Uterus (tissue), 4 donors: ENCODE results near the gene COPB2. TPM values are rescaled to one million over a fixed set of nuclear protein-coding genes. Genes with fewer than 3 reads are reported as not detected.

Source experiments
- DNase-seq, 2 donors: peaks; one replicate each; pipeline ENCODE4 v3.0.0-alpha.2; 2019 to 2020
- H3K27ac ChIP-seq, 2 donors: fragments of 200-600 bp; sonication (generic); 1 replicate in 1 of 2; 2 replicates in 1 of 2; pipeline ENCODE4 v1.5.1; 2016 to 2018
- H3K27me3 ChIP-seq, 2 donors: fragments of 200-600 bp; sonication (generic); one replicate each; pipeline ENCODE4 v1.5.1; 2018 to 2019; ENCODE audit warnings: control low read depth in 1 of 2
- H3K36me3 ChIP-seq, 2 donors: fragments of 200-600 bp; sonication (generic); one replicate each; pipeline ENCODE4 v1.5.1; 2019; ENCODE audit warnings: control low read depth in 1 of 2
- H3K4me1 ChIP-seq, 2 donors: fragments of 200-600 bp; sonication (generic); one replicate each; pipeline ENCODE4 v1.5.1; 2018 to 2019; ENCODE audit warnings: control low read depth in 1 of 2
- H3K4me3 ChIP-seq, 2 donors: fragments of 200-600 bp; sonication (generic); 1 replicate in 1 of 2; 2 replicates in 1 of 2; pipeline ENCODE4 v1.5.1; 2018 to 2019; ENCODE audit warnings: mild to moderate bottlenecking in 1 of 2
- H3K9me3 ChIP-seq, 2 donors: fragments of 200-600 bp; sonication (generic); one replicate each; pipeline ENCODE4 v1.5.1; 2019; ENCODE audit warnings: control low read depth in 1 of 2
- CTCF ChIP-seq, 4 experiments: fragments of 200-600 bp in 2 of 4; fragments of 450-650 bp in 2 of 4; sonication (generic) in 2 of 4; IDR thresholded peaks; one replicate each; pipeline ENCODE4 v1.5.1; 2016 to 2019; ENCODE audit warnings: antibody characterized with exemption in 4 of 4, mild to moderate bottlenecking in 2 of 4, moderate library complexity in 1 of 4
- POLR2A ChIP-seq, 2 donors: fragments of 450-650 bp; IDR thresholded peaks; one replicate each; pipeline ENCODE4 v1.6.1; 2016; ENCODE audit warnings: antibody characterized with exemption in 2 of 2, mild to moderate bottlenecking in 1 of 2, moderate library complexity in 1 of 2
- intact Hi-C: fragments of 100-400 bp; cut with DNase I; formaldehyde crosslinking; loops from one replicate; pipeline ENCODE4 v1.15.1; 2023; ENCODE audit warnings: low total_unique reads
- total RNA-seq, 4 donors: library from RNA; depleted of rRNA in 3 of 4; stranded (reverse); fragments of >200 nt in 3 of 4; gene quantifications; one replicate each; pipeline versions ENCODE4 v1.1.0 to v1.2.4, GENCODE V29; 2014 to 2023
- donor health status: DM: yes; HTN: yes; CAD: no.

The COPB2 gene
- 100 to 1,000 TPM in 2 of 4 donors, 10 to 100 TPM in 2; 50.3 to 204 (median 86.5) TPM for total RNA-seq

GRCh38 chr3:139389552-139390368 is at the start of gene COPB2:
TSS of gene COPB2 (minus strand) at chr3:139389647. CDS start at chr3:139389550, 97 bp downstream.
- TF ChIP-seq CTCF (IDR thresholded peaks at IDR 0.05), result peak in 2 of 4 experiments; percentile 14 to 15
- peak; percentile 65 to 87 for TF ChIP-seq POLR2A (IDR thresholded peaks at IDR 0.05)
- no peaks in the 10 kb centered on the region for H3K36me3 ChIP-seq
- intact Hi-C loops, result no loop called here

GRCh38 chr3:139434764-139435307 is 45.4 kb upstream of the COPB2 start:
- H3K27ac ChIP-seq, result peak overlapping the region in 1 of 2 donors; percentile 28
- H3K4me3 ChIP-seq, result no peak overlapping the region
- H3K4me1 ChIP-seq, result no peaks in the 10 kb centered on the region
- H3K27me3 ChIP-seq, result no peaks in the 10 kb centered on the region
- H3K9me3 ChIP-seq, result no peaks in the 10 kb centered on the region
- TF ChIP-seq POLR2A (IDR thresholded peaks at IDR 0.05) (no peak), CTCF (IDR thresholded peaks at IDR 0.05) (no peak)
- DNase-seq, result no peak
- no peaks in the 10 kb centered on the region for H3K36me3 ChIP-seq
- intact Hi-C loops, result no loop called here

More at GRCh38 chr3:139389552-139390368, at the start of gene COPB2:
- Histone ChIP-seq H3K4me1 (peaks cover 0 to 16% of the 10 kb centered on the region in 2 donors), H3K27ac (peak within 1 kb of the TSS; percentile 96 to 98), H3K4me3 (peak within 1 kb of the TSS; percentile 98 to 99), H3K27me3 (no peaks in the 10 kb centered on the region), H3K9me3 (no peaks in the 10 kb centered on the region)
- peak; percentile 100 for DNase-seq

GRCh38 chr3:139434228-139434627 is 44.8 kb upstream of the COPB2 start:
- Histone ChIP-seq H3K36me3 (no peaks in the 10 kb centered on the region), H3K27ac (no peak overlapping the region), H3K27me3 (no peaks in the 10 kb centered on the region), H3K4me1 (no peaks in the 10 kb centered on the region), H3K9me3 (no peaks in the 10 kb centered on the region), H3K4me3 (no peak overlapping the region)
- no peak for DNase-seq
- TF ChIP-seq CTCF (IDR thresholded peaks at IDR 0.05) (no peak), POLR2A (IDR thresholded peaks at IDR 0.05) (no peak)
- intact Hi-C loops, result no loop called here

- Histone ChIP-seq H3K36me3 (no peaks in the 10 kb centered on the region), H3K27ac (no peak overlapping the region), H3K27me3 (no peaks in the 10 kb centered on the region), H3K9me3 (no peaks in the 10 kb centered on the region), H3K4me3 (no peak overlapping the region), H3K4me1 (no peaks in the 10 kb centered on the region)
- TF ChIP-seq POLR2A (IDR thresholded peaks at IDR 0.05) (no peak), CTCF (IDR thresholded peaks at IDR 0.05) (no peak)
- DNase-seq, result no peak
- intact Hi-C loops, result no loop called here
Measured at GRCh38 chr3:139433089-139433488, 43.6 kb upstream of the COPB2 start.

GRCh38 chr3:139430493-139430892 is 41.0 kb upstream of the COPB2 start:
- Histone ChIP-seq H3K27ac (no peak overlapping the region), H3K4me3 (no peak overlapping the region), H3K27me3 (no peaks in the 10 kb centered on the region), H3K36me3 (no peaks in the 10 kb centered on the region), H3K4me1 (no peaks in the 10 kb centered on the region), H3K9me3 (no peaks in the 10 kb centered on the region)
- no peak for DNase-seq
- TF ChIP-seq CTCF (IDR thresholded peaks at IDR 0.05) (no peak), POLR2A (IDR thresholded peaks at IDR 0.05) (no peak)
- intact Hi-C loops, result no loop called here
